Common myeloid progenitor, CD34-positive (primary cell): ENCODE results near the gene FAM217B.

Experiments
- CTCF ChIA-PET: fragments of 350-600 bp; sonication (Branson Sonifier 250); formaldehyde crosslinking; loops from one replicate; lab custom pipeline; 2021; ENCODE audit warnings: antibody characterized with exemption; lab: Charles Lee
- POLR2A ChIA-PET: fragments of 350-600 bp; sonication (Branson Sonifier 250); formaldehyde crosslinking; loops from one replicate; lab custom pipeline; 2021; ENCODE audit warnings: antibody characterized with exemption; lab: Charles Lee
- DNase-seq, 3 donors: peaks; one replicate each; pipeline versions ENCODE4 v3.0.0 to v3.0.0-alpha.2; 2013
- H3K27ac ChIP-seq, 2 experiments: 1 replicate in 1 of 2; 2 replicates in 1 of 2; pipeline ENCODE4 v1.7.0; 2013; ENCODE audit warnings: inconsistent platforms in 2 of 2, low read length in 2 of 2, mild to moderate bottlenecking in 2 of 2, low read depth in 1 of 2, moderate library complexity in 1 of 2; ENCODE audit not compliant: severe bottlenecking in 2 of 2, insufficient read depth in 1 of 2, poor library complexity in 1 of 2
- H3K27me3 ChIP-seq, 5 experiments: replicated peaks in 2 of 5; 1 replicate in 3 of 5; 2 replicates in 2 of 5; pipeline versions ENCODE4 v1.6.1 to v1.7.0; 2013; ENCODE audit warnings: low read length in 4 of 5, mild to moderate bottlenecking in 2 of 5, moderate library complexity in 2 of 5, inconsistent platforms in 1 of 5; ENCODE audit not compliant: insufficient read depth in 5 of 5, control insufficient read depth in 4 of 5
- H3K36me3 ChIP-seq, 4 experiments: 1 replicate in 2 of 4; 2 replicates in 2 of 4; pipeline versions ENCODE4 v1.6.1 to v1.7.0; 2013; ENCODE audit warnings: low read length in 3 of 4, control low read depth in 1 of 4, mild to moderate bottlenecking in 1 of 4; ENCODE audit not compliant: control insufficient read depth in 4 of 4, insufficient read depth in 4 of 4
- H3K4me1 ChIP-seq, 4 experiments: 1 replicate in 3 of 4; 2 replicates in 1 of 4; pipeline versions ENCODE4 v1.6.1 to v1.7.1; 2013; ENCODE audit warnings: low read length in 3 of 4, mild to moderate bottlenecking in 3 of 4, control low read depth in 1 of 4, inconsistent platforms in 1 of 4, moderate library complexity in 1 of 4; ENCODE audit not compliant: control insufficient read depth in 4 of 4, insufficient read depth in 4 of 4; ENCODE audit errors: control extremely low read depth in 1 of 4
- H3K4me3 ChIP-seq, 7 experiments: 1 replicate in 4 of 7; 2 replicates in 3 of 7; pipeline versions ENCODE4 v1.5.1 to v1.7.0; 2013; ENCODE audit warnings: mild to moderate bottlenecking in 7 of 7, low read length in 6 of 7, moderate library complexity in 6 of 7, inconsistent platforms in 2 of 7, low read depth in 2 of 7, control low read depth in 1 of 7; ENCODE audit not compliant: insufficient read depth in 4 of 7, control insufficient read depth in 1 of 7; ENCODE audit errors: extremely low read depth in 1 of 7
- H3K9me3 ChIP-seq, 5 experiments: 1 replicate in 4 of 5; 2 replicates in 1 of 5; pipeline versions ENCODE4 v1.6.1 to v1.7.1; 2013; ENCODE audit warnings: low read length in 4 of 5, mild to moderate bottlenecking in 2 of 5, inconsistent platforms in 1 of 5, low read depth in 1 of 5, moderate library complexity in 1 of 5; ENCODE audit not compliant: control insufficient read depth in 4 of 5, insufficient read depth in 2 of 5; ENCODE audit errors: control extremely low read depth in 1 of 5
- WGBS: methylation state at CpG from one replicate; pipeline ENCODE4 v1.1.5; 2013; ENCODE audit not compliant: insufficient coverage; 5-methylcytosine and 5-hydroxymethylcytosine counted together

The FAM217B gene

DNA sequence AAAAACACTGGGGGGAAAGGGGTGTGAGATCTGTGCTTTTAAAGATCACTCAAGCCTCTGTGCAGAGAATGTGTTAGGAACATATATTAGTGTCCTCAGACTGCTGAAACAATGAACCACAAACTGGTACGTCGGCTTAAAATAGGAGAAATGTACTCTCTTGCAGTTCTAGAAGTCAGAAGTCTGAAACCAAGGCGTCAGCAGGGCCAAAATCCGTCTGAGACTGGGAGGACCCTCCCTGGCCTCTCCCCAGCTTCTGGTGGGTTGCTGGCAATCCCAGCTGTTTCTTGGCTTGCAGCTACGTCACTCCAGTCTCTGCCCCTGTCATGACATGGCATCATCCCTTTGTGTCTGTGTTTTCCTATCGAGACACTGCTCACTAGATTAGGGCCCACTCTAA lies 22.0 kb downstream of the FAM217B start:
- Histone ChIP-seq H3K4me3 (no peak overlapping the region), H3K27ac (no peak overlapping the region), H3K27me3 (no peaks in the 10 kb centered on the region), H3K36me3 (no peaks in the 10 kb centered on the region), H3K4me1 (peaks cover 0 to 8% (median 0%) of the 10 kb centered on the region in 4 experiments), H3K9me3 (no peaks in the 10 kb centered on the region)
- 92% methylated on average over 6 of the region's 6 CpGs for WGBS
- ChIA-PET CTCF (no interaction called here), POLR2A (no interaction called here)
- DNase-seq: no peak

DNA sequence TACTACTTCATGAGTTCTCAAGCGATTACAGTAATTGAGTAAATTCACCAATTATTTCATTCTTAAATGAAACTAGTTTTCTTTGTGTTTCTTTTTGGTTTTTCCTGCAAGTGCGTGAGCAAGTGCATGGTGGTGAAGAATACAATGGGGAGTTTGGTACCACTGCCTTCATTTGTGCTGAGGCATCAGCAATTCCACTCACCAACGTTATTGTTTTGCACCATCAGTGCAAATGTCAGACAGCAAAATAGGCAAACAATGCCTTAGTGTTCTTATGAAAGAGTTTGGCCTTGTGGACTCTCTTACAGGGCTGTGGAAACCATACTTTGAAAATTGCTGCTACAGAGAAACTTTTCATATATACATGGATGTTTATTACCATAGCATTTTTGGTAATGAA lies 26.2 kb downstream of the FAM217B start:
- DNase-seq: no peak
- no peaks in the 10 kb centered on the region for H3K27me3 ChIP-seq
- H3K27ac ChIP-seq: no peak overlapping the region
- H3K4me1 ChIP-seq: peaks cover 0 to 4% (median 0%) of the 10 kb centered on the region in 4 experiments
- H3K4me3 ChIP-seq: no peak overlapping the region
- no peaks in the 10 kb centered on the region for H3K9me3 ChIP-seq
- POLR2A ChIA-PET: no interaction called here
- H3K36me3 ChIP-seq: no peaks in the 10 kb centered on the region
- 100% methylated on average over 2 of the region's 3 CpGs for WGBS
- CTCF ChIA-PET: interaction anchor here (1.0 kb wide), 1 partner anchor 90 kb away, joined by 3 read pairs; no protein-coding TSS in a partner anchor

DNA sequence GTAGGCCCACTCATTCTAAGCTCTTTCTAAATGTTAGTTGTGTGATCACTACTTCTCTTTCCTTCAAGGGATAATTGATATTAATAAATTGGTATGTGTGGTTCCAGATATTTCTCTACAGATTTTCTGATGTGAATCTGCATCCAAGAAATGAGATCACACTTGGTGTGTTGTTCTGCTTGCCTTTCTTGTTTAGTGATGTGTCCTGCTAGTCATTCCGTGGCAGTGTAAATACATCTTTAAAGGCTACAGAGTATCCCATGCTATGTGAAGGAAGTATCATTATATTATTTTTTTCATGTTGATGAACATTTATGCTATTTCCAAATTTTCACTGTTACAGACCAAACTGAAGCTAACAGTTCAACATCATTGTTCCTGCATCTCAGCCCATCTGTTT lies 31.2 kb downstream of the FAM217B start:
- Histone ChIP-seq H3K27me3 (no peaks in the 10 kb centered on the region), H3K4me3 (no peak overlapping the region), H3K9me3 (no peaks in the 10 kb centered on the region), H3K36me3 (no peaks in the 10 kb centered on the region), H3K4me1 (peaks cover 0 to 2% (median 0%) of the 10 kb centered on the region in 4 experiments), H3K27ac (no peak overlapping the region)
- POLR2A ChIA-PET: no interaction called here
- no peak for DNase-seq
- CTCF ChIA-PET: interaction anchor here (0.8 to 3.8 kb wide), 3 partner anchors 10 to 18 kb away, joined by 3 to 14 read pairs (median 11); no protein-coding TSS in a partner anchor
- no CpG with 5 or more reads among the region's 1 CpG for WGBS

DNA sequence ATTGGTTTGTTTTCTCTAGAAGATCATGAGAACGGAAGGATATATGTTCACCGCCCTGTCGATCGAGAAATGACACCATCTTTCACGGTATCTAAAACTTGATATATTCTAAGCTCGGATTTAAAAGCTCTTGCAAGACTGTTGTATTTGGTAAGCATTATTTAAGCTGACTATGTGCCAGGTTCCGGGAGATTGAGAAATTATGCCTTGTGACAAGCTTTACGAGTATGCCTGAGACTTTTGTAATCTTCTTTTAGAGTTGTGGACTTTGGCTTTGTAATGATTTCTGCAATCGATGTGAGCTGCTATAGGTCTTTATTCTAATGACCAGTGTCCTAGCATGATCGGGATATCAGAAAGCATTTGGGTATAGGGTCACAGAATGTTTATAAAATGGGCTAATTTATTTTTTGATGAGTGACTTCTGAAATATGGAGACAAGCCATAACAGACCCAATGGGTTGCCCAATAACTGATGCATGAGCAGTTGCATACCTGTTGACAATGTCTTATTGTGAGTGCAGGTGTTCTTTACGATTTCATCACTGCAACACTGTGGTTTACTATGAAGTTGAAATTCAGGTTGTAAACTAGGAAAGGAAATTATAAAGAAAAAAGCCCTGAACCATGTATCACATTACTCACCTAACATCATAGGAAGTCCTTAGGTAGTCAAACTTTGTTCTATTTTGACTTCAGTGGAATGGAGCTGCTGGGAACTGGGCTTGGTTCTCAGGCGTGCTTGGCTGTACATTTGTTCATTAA lies 32.0 kb downstream of the FAM217B start:
- no peaks in the 10 kb centered on the region for H3K36me3 ChIP-seq
- ChIA-PET POLR2A (no interaction called here), CTCF (interaction anchor here (0.8 to 3.8 kb wide), 3 partner anchors 9 to 19 kb away, joined by 3 to 14 read pairs (median 11); no protein-coding TSS in a partner anchor)
- H3K4me3 ChIP-seq: no peak overlapping the region
- 96% methylated on average over 7 of the region's 12 CpGs for WGBS
- no peaks in the 10 kb centered on the region for H3K9me3 ChIP-seq
- no peaks in the 10 kb centered on the region for H3K27me3 ChIP-seq
- no peak for DNase-seq
- H3K4me1 ChIP-seq: peaks cover 0 to 2% (median 0%) of the 10 kb centered on the region in 4 experiments
- H3K27ac ChIP-seq: no peak overlapping the region

DNA sequence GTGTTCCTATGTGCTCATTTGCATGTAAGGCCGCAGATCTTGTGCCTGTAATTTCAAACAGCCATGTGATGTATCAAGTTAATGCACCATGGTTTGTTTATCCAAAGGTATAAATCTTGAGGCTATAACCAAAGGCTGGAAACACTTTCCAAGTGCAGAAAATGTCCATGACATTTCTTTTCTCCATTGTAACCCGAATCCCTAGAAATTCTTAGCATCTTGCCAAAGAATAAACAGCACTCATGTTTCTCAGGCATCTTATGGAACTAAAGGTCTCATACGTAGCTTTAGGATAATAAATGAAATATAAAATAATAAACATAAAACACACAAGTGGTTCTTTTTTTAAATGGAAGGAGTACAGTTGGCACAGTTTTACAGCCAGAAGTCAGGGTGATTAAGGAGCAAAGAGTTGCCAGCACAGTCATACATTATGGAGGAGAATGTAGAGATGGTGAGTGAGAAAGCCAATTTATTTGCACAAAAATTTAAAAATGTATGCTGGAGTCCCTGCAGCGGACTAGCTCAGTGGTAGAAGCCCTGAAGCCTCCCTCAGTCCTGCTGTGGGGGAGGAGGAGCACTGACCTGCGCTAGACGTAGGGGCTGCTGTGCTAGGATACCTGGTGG lies 36.1 kb downstream of the FAM217B start:
- CTCF ChIA-PET: interaction anchor here (1.0 to 1.6 kb wide), 2 partner anchors 10 to 30 kb away, joined by 3 to 5 read pairs; no protein-coding TSS in a partner anchor
- Histone ChIP-seq H3K9me3 (no peaks in the 10 kb centered on the region), H3K27ac (no peak overlapping the region), H3K4me1 (peaks cover 0 to 2% (median 0%) of the 10 kb centered on the region in 4 experiments), H3K36me3 (no peaks in the 10 kb centered on the region), H3K27me3 (no peaks in the 10 kb centered on the region), H3K4me3 (no peak overlapping the region)
- 95% methylated on average over 4 of the region's 6 CpGs for WGBS
- DNase-seq: no peak
- POLR2A ChIA-PET: no interaction called here

DNA sequence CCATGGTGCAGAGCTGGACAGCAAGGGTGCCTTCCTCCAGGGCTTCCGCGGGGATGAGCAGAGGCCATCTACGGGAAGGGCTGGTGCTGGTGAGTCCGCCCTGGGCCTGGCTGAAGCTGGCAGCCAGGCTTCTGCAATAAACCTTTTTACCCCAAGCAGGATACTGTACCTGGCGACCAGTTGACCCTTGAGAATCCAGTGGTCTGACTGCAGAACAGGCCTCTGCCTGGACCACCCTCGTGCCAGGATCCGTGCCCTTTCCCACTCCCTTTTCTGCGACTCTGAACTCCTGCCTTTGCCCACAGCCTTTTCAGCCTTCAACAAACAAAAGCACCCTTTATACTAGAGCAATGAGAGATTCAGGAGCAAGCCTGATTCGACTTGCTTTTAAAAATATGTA lies 36.9 kb downstream of the FAM217B start:
- Histone ChIP-seq H3K27me3 (no peaks in the 10 kb centered on the region), H3K9me3 (no peaks in the 10 kb centered on the region), H3K4me3 (no peak overlapping the region), H3K36me3 (no peaks in the 10 kb centered on the region), H3K4me1 (peaks cover 0 to 2% (median 0%) of the 10 kb centered on the region in 4 experiments), H3K27ac (no peak overlapping the region)
- DNase-seq: no peak
- CTCF ChIA-PET: no interaction called here
- POLR2A ChIA-PET: no interaction called here
- WGBS: 97% methylated on average over 7 of the region's 9 CpGs

DNA sequence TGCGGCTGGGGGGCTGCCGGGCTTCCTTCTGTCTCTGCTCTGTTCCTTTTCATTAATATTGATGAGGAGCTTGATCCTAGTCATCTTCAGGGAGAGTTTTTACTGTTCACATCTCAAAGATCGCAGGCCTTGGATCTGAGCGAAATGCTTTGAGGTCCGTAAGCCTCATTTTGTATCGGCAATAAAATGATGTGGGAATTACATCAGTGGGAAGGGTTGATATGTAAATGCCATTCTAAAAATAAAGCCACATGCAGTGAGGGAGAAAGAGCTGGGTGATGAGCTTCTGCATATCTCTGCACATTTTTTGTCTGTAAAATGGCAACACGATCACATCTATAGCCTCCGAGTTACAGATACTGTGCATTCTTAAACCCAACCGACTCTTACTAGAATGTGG lies 42.9 kb downstream of the FAM217B start:
- no peaks in the 10 kb centered on the region for H3K27me3 ChIP-seq
- no peaks in the 10 kb centered on the region for H3K36me3 ChIP-seq
- WGBS: 94% methylated on average over 6 of the region's 9 CpGs
- CTCF ChIA-PET: no interaction called here
- H3K27ac ChIP-seq: no peak overlapping the region
- peaks cover 7 to 34% (median 20%) of the 10 kb centered on the region in 4 experiments for H3K4me1 ChIP-seq
- POLR2A ChIA-PET: no interaction called here
- H3K9me3 ChIP-seq: no peaks in the 10 kb centered on the region
- DNase-seq: no peak
- H3K4me3 ChIP-seq: no peak overlapping the region
